ENCODE measurements around the gene PPP1CA. TPM values are rescaled to one million over a fixed set of nuclear protein-coding genes. Genes with fewer than 3 reads are reported as not detected.
A peak's percentile ranks its signal among the peaks of the same experiment; 100 is the strongest.

Gene PPP1CA
- total RNA-seq, 1 experiment from 2014 or later: 384 TPM

GRCh38 chr11:67382276-67383136, 19.2 kb downstream of the PPP1CA start:
- intact Hi-C loops (cut with micrococcal nuclease; ENCODE audit: unreplicated experiment): loop anchor here (1.0 to 2.0 kb wide), 4 partner anchors 25 to 116 kb away; partner anchors contain the start of gene GRK2
- H3K4me3 ChIP-seq (ENCODE audit: low read depth, low read length): no peak overlapping the region
- BruUV-seq (replicated peaks): no TSS peak
- H3K27ac Mint-ChIP-seq (ENCODE audit: unreplicated experiment): no peak overlapping the region
- no peak overlapping the region for H3K4me3 Mint-ChIP-seq (ENCODE audit: unreplicated experiment)
- peaks cover 14% of the 10 kb centered on the region for H3K4me1 ChIP-seq
- H3K27me3 Mint-ChIP-seq (ENCODE audit: insufficient read depth, unreplicated experiment): peaks cover 7% of the 10 kb centered on the region
- no peaks in the 10 kb centered on the region for H3K36me3 ChIP-seq (ENCODE audit: control insufficient read depth, insufficient read depth, low read length)
- H3K9me3 Mint-ChIP-seq (ENCODE audit: unreplicated experiment): no peaks in the 10 kb centered on the region
- TF ChIP-seq, protein P1, sequence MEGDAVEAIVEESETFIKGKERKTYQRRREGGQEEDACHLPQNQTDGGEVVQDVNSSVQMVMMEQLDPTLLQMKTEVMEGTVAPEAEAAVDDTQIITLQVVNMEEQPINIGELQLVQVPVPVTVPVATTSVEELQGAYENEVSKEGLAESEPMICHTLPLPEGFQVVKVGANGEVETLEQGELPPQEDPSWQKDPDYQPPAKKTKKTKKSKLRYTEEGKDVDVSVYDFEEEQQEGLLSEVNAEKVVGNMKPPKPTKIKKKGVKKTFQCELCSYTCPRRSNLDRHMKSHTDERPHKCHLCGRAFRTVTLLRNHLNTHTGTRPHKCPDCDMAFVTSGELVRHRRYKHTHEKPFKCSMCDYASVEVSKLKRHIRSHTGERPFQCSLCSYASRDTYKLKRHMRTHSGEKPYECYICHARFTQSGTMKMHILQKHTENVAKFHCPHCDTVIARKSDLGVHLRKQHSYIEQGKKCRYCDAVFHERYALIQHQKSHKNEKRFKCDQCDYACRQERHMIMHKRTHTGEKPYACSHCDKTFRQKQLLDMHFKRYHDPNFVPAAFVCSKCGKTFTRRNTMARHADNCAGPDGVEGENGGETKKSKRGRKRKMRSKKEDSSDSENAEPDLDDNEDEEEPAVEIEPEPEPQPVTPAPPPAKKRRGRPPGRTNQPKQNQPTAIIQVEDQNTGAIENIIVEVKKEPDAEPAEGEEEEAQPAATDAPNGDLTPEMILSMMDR (IDR thresholded peaks at IDR 0.05; ENCODE audit: insufficient read depth in 1 of 2, low read depth in 1 of 2, low read length in 1 of 2, severe bottlenecking in 1 of 2, unreplicated experiment in 1 of 2): peak; percentile 99 to 100
- no peaks in the 10 kb centered on the region for H3K9me3 ChIP-seq
- H3K36me3 Mint-ChIP-seq (ENCODE audit: insufficient read depth, unreplicated experiment): no peaks in the 10 kb centered on the region
- ChIA-PET POLR2A (interaction anchor here (0.7 to 1.5 kb wide), 5 partner anchors 9 to 120 kb away, joined by 3 to 8 read pairs (median 3); partner anchors contain the start of gene RAD9A), CTCF (interaction anchor here (0.5 to 21.4 kb wide), 26 partner anchors 9 to 916 kb away, joined by 3 to 775 read pairs (median 4); partner anchors contain the start of genes CLCF1, GRK2, KDM2A and PELI3)
- DNase-seq: peak; percentile 90 to 94
- H3K4me1 Mint-ChIP-seq (ENCODE audit: low read depth, unreplicated experiment): peaks cover 6% of the 10 kb centered on the region
- H3K27me3 ChIP-seq (replicated peaks; ENCODE audit: control insufficient read depth, insufficient read depth, low read length): 0 out of 2 replicates have a peak, but pooled peaks cover 3% of the 10 kb centered on the region

GRCh38 chr11:67381244-67381972, 20.2 kb downstream of the PPP1CA start:
- no peaks in the 10 kb centered on the region for H3K9me3 ChIP-seq
- 0 out of 2 replicates have a peak, but pooled peaks cover 3% of the 10 kb centered on the region for H3K27me3 ChIP-seq (replicated peaks; ENCODE audit: control insufficient read depth, insufficient read depth, low read length)
- DNase-seq: no peak
- no TSS peak for BruUV-seq (replicated peaks)
- Mint-ChIP-seq H3K9me3 (ENCODE audit: unreplicated experiment) (no peaks in the 10 kb centered on the region), H3K27ac (ENCODE audit: unreplicated experiment) (no peak overlapping the region), H3K36me3 (ENCODE audit: insufficient read depth, unreplicated experiment) (no peaks in the 10 kb centered on the region), H3K4me3 (ENCODE audit: unreplicated experiment) (no peak overlapping the region), H3K27me3 (ENCODE audit: insufficient read depth, unreplicated experiment) (peaks cover 7% of the 10 kb centered on the region), H3K4me1 (ENCODE audit: low read depth, unreplicated experiment) (peaks cover 6% of the 10 kb centered on the region)
- intact Hi-C loops (cut with micrococcal nuclease; ENCODE audit: unreplicated experiment): no loop called here
- TF ChIP-seq, protein P1 (IDR thresholded peaks at IDR 0.05; ENCODE audit: insufficient read depth in 1 of 2, low read depth in 1 of 2, low read length in 1 of 2, severe bottlenecking in 1 of 2, unreplicated experiment in 1 of 2): no peak
- H3K4me1 ChIP-seq: peaks cover 14% of the 10 kb centered on the region
- no peak overlapping the region for H3K4me3 ChIP-seq (ENCODE audit: low read depth, low read length)
- POLR2A ChIA-PET: interaction anchor here (0.6 to 1.5 kb wide), 4 partner anchors 10 to 128 kb away, joined by 3 to 8 read pairs (median 4); partner anchors contain the start of gene RAD9A
- CTCF ChIA-PET: interaction anchor here (0.5 to 21.4 kb wide), 20 partner anchors 8 to 330 kb away, joined by 3 to 775 read pairs (median 4); partner anchors contain the start of genes CLCF1, KDM2A, POLD4 and PPP1CA
- H3K36me3 ChIP-seq (ENCODE audit: control insufficient read depth, insufficient read depth, low read length): no peaks in the 10 kb centered on the region

Data from Caco-2 (cell line).